ENCODE data around the gene DHRSX. TPM values are rescaled to one million over a fixed set of nuclear protein-coding genes. Genes with fewer than 3 reads are reported as not detected.
"Not testable (repeated sequence)": the region's sequence is repeated elsewhere in the genome, so short reads cannot be mapped to it uniquely, and the experiment has no call there.

DHRSX gene
- total RNA-seq, 3 donors from 2014 or later (not counting 1 experiment from before 2014, with no cell fraction given): 21.5 to 26.1 (median 22.9) TPM

GRCh38 chrX:2479420-2479780 lies 21.4 kb downstream of the DHRSX start:
- H3K9me3 ChIP-seq (ENCODE audit: control insufficient read depth, insufficient read depth, low read length): peaks cover 5% of the 10 kb centered on the region
- no peak overlapping the region for H3K4me3 ChIP-seq (ENCODE audit: low read length)
- Mint-ChIP-seq H3K4me1 (peaks cover 18 to 19% of the 10 kb centered on the region in 2 donors), H3K36me3 (no peaks in the 10 kb centered on the region), H3K27me3 (ENCODE audit: low read depth in 2 of 2) (no peaks in the 10 kb centered on the region), H3K4me3 (no peak overlapping the region), H3K27ac (no peak overlapping the region), H3K9me3 (no peaks in the 10 kb centered on the region)
- WGBS (ENCODE audit: insufficient coverage): 98% methylated on average over 15 of the region's 15 CpGs
- intact Hi-C loops (cut with micrococcal nuclease): no loop called here
- DNase-seq: no peak
- H3K27me3 ChIP-seq (ENCODE audit: control insufficient read depth, insufficient read depth, low read length): no peaks in the 10 kb centered on the region
- ATAC-seq: no peak
- TF ChIP-seq, protein P1, sequence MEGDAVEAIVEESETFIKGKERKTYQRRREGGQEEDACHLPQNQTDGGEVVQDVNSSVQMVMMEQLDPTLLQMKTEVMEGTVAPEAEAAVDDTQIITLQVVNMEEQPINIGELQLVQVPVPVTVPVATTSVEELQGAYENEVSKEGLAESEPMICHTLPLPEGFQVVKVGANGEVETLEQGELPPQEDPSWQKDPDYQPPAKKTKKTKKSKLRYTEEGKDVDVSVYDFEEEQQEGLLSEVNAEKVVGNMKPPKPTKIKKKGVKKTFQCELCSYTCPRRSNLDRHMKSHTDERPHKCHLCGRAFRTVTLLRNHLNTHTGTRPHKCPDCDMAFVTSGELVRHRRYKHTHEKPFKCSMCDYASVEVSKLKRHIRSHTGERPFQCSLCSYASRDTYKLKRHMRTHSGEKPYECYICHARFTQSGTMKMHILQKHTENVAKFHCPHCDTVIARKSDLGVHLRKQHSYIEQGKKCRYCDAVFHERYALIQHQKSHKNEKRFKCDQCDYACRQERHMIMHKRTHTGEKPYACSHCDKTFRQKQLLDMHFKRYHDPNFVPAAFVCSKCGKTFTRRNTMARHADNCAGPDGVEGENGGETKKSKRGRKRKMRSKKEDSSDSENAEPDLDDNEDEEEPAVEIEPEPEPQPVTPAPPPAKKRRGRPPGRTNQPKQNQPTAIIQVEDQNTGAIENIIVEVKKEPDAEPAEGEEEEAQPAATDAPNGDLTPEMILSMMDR (IDR thresholded peaks at IDR 0.05): no peak
- no peaks in the 10 kb centered on the region for H3K36me3 ChIP-seq (ENCODE audit: control insufficient read depth, insufficient read depth, low read length)
- H3K27ac ChIP-seq (ENCODE audit: low read length): no peak overlapping the region
- H3K4me1 ChIP-seq (ENCODE audit: control insufficient read depth, insufficient read depth, low read length): no peaks in the 10 kb centered on the region

- Mint-ChIP-seq H3K36me3 (no peaks in the 10 kb centered on the region), H3K9me3 (no peaks in the 10 kb centered on the region), H3K27ac (no peak overlapping the region), H3K4me3 (no peak overlapping the region), H3K27me3 (ENCODE audit: low read depth in 2 of 2) (no peaks in the 10 kb centered on the region), H3K4me1 (peaks cover 18 to 25% of the 10 kb centered on the region in 2 donors)
- TF ChIP-seq, protein P1 (IDR thresholded peaks at IDR 0.05): no peak
- WGBS (ENCODE audit: insufficient coverage): 97% methylated on average over 21 of the region's 21 CpGs
- DNase-seq (no peak), ATAC-seq (no peak)
- Histone ChIP-seq H3K27me3 (ENCODE audit: control insufficient read depth, insufficient read depth, low read length) (no peaks in the 10 kb centered on the region), H3K4me1 (ENCODE audit: control insufficient read depth, insufficient read depth, low read length) (no peaks in the 10 kb centered on the region), H3K4me3 (ENCODE audit: low read length) (no peak overlapping the region), H3K36me3 (ENCODE audit: control insufficient read depth, insufficient read depth, low read length) (no peaks in the 10 kb centered on the region), H3K9me3 (ENCODE audit: control insufficient read depth, insufficient read depth, low read length) (peaks cover 5% of the 10 kb centered on the region), H3K27ac (ENCODE audit: low read length) (no peak overlapping the region)
- intact Hi-C loops (cut with micrococcal nuclease): no loop called here
These were observed 22.0 kb downstream of the DHRSX start for GRCh38 chrX:2478546-2479419.

GRCh38 chrX:2477313-2477712 lies 23.5 kb downstream of the DHRSX start:
- H3K9me3 Mint-ChIP-seq; H3K9me3 ChIP-seq (ENCODE audit: control insufficient read depth, insufficient read depth, low read length); H3K4me3 ChIP-seq (ENCODE audit: low read length); H3K27ac ChIP-seq (ENCODE audit: low read length); H3K27me3 ChIP-seq (ENCODE audit: control insufficient read depth, insufficient read depth, low read length); H3K4me1 ChIP-seq (ENCODE audit: control insufficient read depth, insufficient read depth, low read length); H3K27me3 Mint-ChIP-seq (ENCODE audit: low read depth in 2 of 2); intact Hi-C loops (cut with micrococcal nuclease); DNase-seq; H3K36me3 Mint-ChIP-seq; ATAC-seq; H3K27ac Mint-ChIP-seq; H3K4me3 Mint-ChIP-seq; H3K36me3 ChIP-seq (ENCODE audit: control insufficient read depth, insufficient read depth, low read length): not testable (repeated sequence)
- H3K4me1 Mint-ChIP-seq: peaks cover 18 to 28% of the 10 kb centered on the region in 2 donors
- WGBS (ENCODE audit: insufficient coverage): 94% methylated on average over 8 of the region's 11 CpGs

GRCh38 chrX:2474963-2475726 lies 25.6 kb downstream of the DHRSX start:
- H3K36me3 Mint-ChIP-seq: no peaks in the 10 kb centered on the region
- TF ChIP-seq, protein P1 (IDR thresholded peaks at IDR 0.05): no peak
- H3K4me1 Mint-ChIP-seq: peaks cover 18 to 28% of the 10 kb centered on the region in 2 donors
- Histone ChIP-seq H3K4me3 (ENCODE audit: low read length) (no peak overlapping the region), H3K36me3 (ENCODE audit: control insufficient read depth, insufficient read depth, low read length) (no peaks in the 10 kb centered on the region), H3K27ac (ENCODE audit: low read length) (no peak overlapping the region), H3K9me3 (ENCODE audit: control insufficient read depth, insufficient read depth, low read length) (peaks cover 5% of the 10 kb centered on the region), H3K4me1 (ENCODE audit: control insufficient read depth, insufficient read depth, low read length) (no peaks in the 10 kb centered on the region), H3K27me3 (ENCODE audit: control insufficient read depth, insufficient read depth, low read length) (no peaks in the 10 kb centered on the region)
- intact Hi-C loops (cut with micrococcal nuclease): no loop called here
- no peak overlapping the region for H3K27ac Mint-ChIP-seq
- no peaks in the 10 kb centered on the region for H3K27me3 Mint-ChIP-seq (ENCODE audit: low read depth in 2 of 2)
- no peak overlapping the region for H3K4me3 Mint-ChIP-seq
- DNase-seq (no peak), ATAC-seq (no peak)
- no peaks in the 10 kb centered on the region for H3K9me3 Mint-ChIP-seq
- 97% methylated on average over 18 of the region's 18 CpGs for WGBS (ENCODE audit: insufficient coverage)
